ENCODE data around the gene CST1.

GRCh38 chr20:23759306-23759940 lies 8.7 kb upstream of the CST1 start:
- TF ChIP-seq, protein P1, sequence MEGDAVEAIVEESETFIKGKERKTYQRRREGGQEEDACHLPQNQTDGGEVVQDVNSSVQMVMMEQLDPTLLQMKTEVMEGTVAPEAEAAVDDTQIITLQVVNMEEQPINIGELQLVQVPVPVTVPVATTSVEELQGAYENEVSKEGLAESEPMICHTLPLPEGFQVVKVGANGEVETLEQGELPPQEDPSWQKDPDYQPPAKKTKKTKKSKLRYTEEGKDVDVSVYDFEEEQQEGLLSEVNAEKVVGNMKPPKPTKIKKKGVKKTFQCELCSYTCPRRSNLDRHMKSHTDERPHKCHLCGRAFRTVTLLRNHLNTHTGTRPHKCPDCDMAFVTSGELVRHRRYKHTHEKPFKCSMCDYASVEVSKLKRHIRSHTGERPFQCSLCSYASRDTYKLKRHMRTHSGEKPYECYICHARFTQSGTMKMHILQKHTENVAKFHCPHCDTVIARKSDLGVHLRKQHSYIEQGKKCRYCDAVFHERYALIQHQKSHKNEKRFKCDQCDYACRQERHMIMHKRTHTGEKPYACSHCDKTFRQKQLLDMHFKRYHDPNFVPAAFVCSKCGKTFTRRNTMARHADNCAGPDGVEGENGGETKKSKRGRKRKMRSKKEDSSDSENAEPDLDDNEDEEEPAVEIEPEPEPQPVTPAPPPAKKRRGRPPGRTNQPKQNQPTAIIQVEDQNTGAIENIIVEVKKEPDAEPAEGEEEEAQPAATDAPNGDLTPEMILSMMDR (IDR thresholded peaks at IDR 0.05): no peak
- TF ChIP-seq POLR2A (IDR thresholded peaks at IDR 0.05): no peak

All from lower leg skin (tissue), 3 donors.